Muscle of back (tissue), 11 donors: ENCODE results near the gene NME7. TPM values are rescaled to one million over a fixed set of nuclear protein-coding genes. Genes with fewer than 3 reads are reported as not detected.

Experiments
- DNase-seq, 3 donors: peaks; one replicate each; pipeline versions ENCODE4 v3.0.0 to v3.0.0-alpha.2; 2013
- polyA plus RNA-seq, 10 donors: library from polyadenylated mRNA; unstranded; fragments of 120-200 nt; gene quantifications; one replicate each; pipeline ENCODE4 v1.2.1, GENCODE V29; 2013; ENCODE audit not compliant: insufficient read length in 10 of 10

NME7 gene
- polyA plus RNA-seq, 10 donors = 17.6 to 24.3 (median 21.5) TPM

DNA sequence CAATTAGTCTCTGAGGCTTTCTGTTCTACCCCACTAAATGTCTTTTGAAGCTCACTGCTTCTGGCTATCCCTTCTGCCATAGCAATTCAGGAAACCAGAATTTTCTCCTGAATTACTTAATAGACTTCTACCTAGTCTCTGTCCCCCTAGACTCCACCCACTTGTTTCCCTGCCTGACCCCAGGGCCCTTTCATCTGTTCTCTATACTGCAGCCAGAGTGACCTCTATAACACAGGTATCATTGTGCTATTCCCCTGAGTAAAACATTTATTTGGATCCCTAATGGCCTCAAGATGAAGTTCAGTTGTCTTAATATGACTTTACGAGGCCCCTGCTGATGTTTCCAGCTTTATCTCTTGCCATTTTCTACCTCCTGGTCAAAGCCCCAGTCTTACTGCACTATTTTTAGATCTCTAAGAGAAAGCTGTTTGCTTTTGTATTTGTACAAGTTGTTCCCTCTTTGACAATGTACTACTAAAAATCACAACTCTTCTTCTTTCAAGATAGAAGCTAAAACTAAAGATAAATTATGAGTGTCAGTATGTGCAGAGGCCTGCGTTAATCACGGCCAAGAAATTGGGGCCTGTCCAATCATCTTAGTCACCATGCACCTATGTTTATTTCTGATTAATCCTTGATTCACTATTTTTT, 206.6 kb downstream of the NME7 start:
- DNase-seq = no peak

DNA sequence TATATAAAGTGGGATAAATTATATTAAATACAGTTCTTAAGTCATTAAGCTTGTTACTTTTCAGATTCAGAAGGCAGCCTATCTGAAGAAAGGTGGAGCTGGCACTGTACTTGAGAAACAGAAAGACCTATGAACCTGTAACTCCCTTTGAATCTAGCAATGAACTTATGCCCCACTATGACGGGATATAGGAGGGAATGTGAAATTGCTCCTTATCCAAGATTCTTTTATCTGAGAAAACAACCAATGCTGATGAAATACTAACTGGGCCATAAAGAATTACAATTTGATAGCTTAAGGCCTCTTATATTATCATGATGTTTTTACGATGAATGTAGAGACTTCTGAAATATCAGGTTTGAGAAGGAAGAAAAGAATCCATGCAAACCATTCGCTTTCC, 211.0 kb downstream of the NME7 start:
- no peak for DNase-seq

DNA sequence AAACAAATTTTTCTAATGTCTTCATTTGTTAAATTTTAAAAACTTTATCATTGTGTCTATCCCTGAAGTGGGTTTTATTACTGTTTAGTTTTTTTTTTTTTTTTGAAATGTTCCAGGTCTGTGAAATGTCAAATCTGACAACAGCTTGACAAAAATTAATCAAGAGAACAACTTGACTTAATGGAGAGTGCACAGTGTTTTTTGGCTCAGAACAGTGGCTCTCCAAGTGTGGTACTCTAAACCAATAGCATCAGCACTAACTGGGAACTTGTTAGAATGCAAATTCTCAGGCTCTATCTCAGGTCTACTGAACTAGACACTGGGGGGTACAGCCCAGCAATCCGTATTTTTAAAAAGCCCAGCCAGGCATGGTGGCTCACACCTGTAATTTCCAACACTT, 211.9 kb downstream of the NME7 start:
- no peak for DNase-seq

DNA sequence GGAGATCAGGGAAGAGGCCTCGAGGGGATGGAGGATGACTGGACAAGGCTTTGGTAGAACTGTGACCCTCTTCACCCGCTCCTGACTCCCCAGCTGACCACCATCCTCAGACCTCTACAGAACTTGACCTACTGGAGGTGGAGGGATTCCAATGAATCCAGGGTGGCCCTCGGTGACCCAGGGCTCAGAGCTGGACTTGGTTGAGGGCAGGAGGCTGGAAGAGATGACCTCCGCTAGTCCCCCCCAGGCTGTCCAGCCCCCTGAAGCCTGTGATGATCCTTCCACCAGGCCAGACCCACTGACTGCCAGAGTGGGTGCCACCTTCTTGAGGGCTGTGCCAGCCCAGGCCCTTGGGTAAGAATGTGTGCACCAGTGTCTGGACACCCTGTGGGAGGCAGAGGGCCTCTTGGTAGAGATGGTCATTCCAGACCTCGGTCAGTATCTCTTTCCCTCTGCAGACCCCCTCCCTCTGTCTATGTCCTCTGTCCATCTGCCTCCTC, 216.2 kb downstream of the NME7 start:
- DNase-seq = no peak

DNA sequence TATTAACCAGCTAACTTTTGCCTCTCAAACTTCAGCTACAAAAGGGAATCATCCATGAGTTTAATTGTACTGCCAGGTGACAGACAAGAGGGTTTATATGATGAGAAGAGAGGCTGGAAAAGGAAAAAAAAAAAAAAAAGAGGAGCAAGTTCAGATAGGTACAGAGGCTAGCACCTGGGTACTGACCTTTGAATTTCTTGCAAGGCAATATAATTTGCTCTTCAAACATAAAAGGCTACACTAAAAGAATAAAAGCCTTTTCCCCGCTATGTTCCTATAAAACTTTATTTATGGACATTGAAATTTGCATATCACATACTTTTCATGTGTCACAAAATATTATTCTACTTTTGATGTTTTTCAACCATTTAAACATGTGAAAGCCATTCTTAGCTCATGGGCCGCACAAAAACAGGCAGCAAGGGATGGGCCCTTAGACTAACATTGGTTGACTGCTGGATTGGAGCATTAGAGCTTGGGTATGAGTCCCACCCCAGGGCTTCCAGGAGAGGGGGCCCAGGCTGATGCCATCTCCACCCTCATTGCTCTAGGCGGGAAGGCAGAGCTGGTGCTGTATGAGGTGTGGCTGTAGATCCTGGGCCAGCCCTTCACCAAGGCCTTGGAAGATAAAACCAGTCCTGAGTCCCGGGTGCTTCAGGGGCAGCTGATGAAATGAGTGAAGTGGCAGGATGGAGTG, 216.8 kb downstream of the NME7 start:
- DNase-seq = no peak

DNA sequence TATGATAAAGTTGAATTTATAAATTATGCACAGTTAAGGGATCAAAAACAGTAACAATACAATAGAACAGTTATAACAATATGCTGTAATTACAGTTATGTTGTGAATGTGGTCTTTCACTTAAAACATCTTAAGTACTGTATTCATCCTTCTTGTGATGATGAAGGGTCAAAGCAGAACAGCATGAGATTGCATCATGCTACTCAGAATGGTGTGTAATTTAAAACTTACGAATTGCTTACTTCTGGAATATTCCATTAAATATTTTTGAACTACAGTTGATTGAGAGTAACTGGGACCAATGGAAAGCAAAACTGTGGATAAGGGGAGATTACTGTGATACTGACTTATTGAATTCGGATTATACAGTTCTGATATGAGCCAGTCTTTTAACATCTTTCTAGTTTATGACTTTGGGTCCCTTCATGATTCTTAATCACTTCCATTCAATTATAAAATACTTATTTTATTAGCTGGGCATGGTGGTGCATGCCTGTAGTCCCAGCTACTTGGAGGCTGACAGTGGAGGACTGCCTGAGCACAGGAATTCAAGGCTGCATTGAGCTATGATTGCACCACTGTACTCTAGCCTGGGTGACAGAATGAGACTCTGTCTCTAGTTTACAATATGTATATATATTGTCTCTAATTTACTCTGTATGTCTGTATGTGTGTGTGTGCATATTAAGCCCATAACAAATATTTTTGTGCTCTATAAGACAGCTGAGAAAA, 217.9 kb downstream of the NME7 start:
- DNase-seq = no peak

DNA sequence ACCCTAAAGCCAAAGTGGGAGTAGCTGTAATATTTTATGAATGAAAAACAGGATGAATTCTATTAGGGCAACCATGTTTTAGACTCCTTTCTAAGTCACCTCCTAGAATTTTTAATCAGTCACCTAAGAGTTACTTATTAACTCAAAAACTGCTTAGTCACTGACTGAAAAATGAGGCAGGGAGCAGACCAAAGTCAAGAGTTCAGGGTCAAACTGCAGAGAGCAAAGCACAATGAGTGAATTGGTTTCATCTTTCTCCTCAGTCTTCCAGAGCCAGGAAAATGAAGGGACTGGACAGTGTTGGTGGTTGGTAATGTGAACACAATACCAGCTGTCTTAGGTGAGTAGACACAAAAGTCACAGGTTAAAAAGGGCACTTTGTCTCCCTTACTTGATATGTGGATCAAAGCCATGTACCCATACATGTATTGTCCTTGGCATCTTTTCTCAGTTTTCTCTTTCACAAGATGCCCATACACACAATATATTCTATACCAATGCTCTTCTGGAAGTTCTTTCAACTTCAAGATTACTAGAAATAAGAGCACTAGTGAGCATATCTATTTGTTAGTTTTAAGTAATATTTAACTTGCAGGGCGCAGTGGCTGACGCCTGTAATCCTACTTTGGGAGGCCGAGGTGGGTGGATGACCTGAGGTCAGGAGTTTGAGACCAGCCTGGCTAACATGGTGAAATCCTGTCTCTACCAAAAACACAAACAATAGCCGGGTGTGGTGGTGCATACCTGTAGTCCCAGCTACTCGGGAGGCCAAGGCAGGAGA, 218.9 kb downstream of the NME7 start:
- no peak for DNase-seq

DNA sequence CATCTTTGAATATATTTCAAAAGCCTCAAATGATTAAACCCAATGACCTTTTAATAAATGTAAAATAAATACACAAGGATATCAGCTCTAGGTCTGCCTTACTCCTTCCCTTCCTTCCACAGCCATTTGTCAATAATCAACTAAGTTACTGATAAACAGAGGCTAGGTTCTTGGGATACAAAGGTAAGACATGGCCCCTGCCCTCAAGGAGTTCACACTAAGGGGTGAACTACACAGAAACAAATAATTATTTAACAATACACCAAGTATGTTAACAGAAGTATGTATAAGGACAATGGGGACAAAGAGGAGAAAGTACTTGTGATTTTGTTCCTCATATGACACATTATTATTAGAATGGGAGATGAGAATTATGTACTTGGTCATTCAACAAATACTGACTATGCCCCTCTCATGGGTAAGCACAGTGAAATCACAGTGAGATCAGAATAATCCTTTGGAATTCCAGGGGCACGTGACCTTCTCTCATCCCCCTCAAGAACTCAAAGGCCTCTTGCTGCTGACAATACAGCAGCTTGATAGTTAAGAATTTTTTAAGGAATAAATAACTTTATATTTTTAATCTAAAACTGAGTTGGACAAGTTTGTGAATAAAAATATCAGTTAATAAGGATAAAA, 220.9 kb downstream of the NME7 start:
- DNase-seq = no peak

DNA sequence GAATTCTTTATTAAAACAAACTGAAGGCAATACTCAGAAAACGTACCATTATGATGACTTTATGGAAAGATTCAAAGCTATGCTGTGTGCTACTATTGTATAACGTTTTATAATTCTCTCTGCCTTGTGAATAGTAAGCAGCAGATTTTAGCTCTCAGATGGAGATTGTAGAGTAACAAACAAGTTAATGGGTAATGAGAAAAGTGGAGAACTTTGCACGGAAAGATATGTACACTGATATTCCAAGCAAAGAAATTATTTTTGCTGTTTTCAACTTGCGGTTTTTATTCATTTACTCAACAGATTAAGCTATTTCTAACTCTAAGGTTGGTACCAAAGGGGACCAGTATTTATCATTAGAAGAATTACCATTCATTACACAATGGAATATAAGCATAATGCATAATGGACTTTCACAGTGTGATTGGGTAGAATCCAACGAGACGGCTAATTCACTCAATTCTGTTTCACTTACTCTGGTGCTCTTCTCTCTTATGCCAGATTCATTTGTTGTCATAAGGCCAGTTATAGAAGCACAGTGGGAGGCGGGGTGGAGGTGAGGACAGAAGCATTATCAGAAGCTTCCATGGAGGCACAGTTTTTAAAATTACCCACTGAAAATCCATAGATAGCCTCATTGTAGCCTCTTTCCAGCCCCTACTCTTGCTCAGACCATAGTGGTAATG, 222.5 kb downstream of the NME7 start:
- no peak for DNase-seq

DNA sequence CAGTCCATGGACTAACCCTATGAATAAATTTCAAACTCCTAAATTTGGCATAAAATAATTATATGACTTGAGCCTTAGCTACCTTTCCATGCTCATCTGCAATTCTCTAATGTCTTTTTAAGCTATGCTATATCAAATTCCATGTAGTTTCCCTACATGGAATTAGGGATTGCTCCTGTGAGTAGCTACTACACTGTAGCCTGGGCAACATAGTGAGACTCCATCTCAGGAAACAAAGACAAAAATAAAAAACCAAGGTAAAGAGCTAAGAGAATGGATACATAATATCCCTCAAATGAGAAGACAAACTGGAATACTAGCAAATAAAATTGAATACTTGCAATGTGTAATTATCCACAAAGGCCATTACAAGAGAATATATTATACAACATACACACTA, 223.6 kb downstream of the NME7 start:
- no peak for DNase-seq

DNA sequence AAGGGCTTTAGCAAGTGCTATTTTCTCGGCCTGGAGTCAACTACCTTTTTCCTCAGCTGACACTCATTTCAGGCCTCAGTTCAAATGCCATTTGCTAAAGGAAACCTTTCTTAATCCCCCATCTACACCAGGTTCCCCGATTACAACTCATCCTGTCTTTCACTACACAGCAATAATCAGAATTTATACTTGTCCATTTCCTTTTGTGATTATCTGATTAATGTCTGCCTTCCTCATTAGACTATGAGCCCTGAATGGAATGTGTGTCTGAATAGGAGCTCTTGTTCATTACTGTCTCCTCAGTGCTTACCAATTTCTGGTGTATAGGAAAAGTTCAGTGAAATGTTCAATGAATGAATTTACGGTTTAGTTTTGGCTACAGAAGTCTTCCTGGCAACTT, 224.3 kb downstream of the NME7 start:
- no peak for DNase-seq

DNA sequence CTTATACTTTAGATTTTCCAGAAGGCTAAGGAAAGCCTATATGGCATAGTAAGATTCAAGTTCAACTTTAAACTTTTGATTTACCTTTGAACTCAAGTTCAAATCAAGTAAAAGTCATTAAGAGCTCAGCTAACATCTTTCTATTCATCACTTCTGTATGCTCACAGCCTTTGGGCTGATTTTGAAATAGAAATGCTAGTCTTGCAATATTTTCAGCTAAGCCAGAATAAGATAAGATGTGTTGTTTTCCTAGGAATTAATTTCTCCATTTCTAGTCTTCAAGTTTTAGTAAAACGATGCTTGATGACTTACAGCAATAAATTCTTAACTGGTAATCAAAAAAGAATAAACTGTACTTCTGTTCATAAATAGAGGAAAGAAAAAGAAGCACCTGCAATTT, 225.5 kb downstream of the NME7 start:
- no peak for DNase-seq

DNA sequence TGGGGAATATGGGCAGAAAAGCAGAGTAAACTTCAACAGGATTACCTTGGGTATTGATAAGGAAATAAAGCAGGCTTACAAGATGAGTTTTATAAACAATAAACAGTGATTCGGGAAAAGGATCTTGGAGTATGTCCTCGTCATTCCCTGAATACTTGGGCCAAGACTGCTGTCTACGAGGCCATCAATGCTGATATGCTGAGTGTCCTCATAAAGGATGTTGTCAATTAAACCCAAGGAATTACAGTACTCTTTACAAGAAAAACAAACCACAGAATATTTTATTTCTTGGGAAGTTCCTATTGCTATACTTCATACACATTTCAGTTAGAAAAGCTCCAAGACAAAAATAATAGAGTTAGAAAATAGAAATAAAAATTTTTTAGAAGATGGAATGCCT, 226.2 kb downstream of the NME7 start:
- no peak for DNase-seq

DNA sequence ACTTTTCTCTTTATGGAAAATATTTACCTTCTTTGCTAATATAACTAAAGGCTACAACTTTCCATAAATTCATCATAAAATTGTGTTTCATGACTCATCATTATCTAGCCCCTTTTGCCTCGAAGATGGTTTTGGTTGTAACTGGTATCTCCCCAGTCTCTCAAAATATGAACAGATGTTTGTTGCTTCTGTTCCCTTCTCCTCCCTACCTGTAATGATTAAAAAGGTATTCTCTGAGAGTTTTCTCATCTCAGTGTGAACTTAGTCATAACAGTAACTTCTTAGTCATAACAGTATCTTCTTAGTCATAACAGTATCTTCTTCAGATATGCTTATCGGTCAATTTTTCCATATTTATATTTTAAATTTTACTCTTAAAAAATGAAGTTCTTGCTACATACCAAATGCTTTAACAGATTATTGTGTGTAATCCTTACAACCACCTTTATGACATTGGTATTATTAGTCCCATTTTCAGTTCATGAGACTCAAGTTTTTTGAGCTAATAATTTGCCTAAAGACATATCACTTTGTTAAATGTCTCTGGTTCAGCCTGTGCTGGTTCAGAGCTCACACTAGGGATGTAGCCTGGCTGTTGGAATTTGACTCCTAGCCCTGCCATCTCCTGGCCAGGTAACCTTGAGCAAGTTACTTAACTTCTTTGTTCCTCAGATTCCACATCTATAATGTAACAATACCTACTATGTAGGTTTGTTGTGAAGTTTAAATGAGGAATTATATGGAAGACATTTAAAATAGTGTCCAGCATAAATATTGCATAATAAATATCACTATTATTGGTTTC, 228.5 kb downstream of the NME7 start:
- no peak for DNase-seq

DNA sequence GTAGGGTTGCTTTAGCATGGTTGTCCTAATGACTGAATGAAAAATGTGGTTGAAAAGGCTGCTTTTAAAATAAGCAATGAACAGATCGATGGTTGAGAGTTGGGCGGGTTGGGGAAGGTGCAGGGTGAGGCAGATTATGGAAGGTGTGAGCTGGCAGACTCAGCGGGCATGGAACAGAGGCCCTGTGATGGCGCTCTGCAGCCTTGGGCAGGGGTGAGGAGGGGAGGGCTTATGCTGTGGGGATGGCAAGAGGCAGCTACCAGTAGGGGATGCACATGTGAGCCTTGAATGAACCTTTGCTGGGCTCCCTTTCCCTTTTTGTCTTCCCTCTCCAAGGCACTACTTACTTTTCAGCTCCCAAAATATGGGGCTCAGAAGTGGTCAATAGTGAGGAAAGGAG, 230.2 kb downstream of the NME7 start:
- no peak for DNase-seq

DNA sequence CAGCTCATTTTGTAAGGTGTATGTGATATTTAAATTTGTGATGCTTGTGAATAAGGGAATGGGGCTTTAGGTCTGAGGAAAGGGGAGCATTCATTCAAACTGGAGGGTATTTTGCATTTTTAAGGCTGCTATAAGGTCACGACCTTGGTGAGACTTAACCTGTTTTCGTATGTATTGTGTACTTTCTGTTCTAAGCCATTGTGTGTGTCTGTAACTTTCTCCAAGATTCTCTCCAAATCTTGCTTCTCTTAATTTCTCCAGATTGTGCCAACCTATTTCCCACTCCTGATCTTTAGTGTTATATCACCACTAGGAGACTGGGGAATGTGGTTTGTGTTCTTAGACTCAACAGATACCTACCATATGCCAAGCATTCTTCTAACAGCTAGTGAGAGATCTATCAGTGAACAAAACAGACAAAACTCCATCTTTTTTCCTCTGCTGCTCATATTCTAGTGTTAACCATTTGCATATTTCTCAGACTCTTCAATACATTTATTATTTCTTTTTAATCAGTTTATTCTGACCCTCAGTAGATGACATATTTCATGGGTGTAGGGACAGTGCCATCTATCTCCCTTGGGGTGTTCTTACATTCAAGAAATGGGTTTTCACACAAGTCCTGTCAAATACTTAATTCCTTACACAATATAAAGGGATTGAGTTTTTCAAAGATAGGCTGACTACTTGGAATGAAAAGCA, 233.6 kb downstream of the NME7 start:
- DNase-seq = no peak

DNA sequence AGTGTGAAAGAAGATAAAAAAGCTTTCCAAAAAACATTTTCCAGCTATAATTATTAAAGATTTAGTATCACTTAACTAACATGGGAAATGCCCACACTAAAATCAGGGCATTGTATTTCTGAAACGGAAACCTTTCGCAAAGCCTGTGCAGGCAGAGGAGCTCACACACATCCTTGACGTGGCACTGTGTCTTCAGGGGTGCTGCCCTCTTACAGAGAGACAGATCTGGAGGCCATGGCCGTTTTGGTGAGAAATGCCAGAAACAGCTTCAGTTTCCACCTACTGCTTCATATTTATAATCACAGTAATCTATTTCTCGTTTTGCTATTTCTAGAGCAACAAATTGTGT, 234.4 kb downstream of the NME7 start:
- DNase-seq = no peak

DNA sequence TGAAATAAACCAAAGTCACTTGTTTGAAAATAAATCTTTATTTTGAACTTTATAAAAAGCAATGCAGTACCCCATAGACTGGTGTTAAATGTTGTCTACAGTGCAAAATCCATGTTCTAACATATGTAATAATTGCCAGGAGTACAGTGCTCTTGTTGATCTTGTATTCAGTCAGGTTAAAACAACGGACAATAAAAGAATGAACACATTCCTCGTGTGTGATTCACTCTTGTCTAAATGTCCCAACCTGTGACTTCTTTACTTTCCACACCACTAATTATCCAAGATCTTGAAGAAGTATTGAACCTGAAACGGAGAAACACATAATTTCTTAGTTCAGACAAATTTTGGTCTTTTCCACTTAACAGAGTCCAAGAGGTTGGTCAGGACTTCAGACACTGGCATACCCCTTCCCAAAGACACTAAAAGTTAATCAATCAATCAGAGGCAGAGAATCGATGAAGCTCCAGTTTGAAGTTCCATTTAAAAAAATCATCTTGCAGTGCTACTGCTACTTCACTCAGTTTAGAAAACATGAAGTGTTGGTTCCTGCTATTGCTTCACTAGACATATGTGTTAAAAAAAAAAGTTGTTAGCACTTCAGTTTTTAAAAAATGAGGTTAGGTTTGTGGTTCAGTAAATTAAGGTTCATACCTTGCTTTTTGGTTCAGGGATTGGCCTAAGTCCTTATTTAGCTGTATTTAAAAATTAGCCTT, 234.9 kb downstream of the NME7 start:
- DNase-seq = no peak

DNA sequence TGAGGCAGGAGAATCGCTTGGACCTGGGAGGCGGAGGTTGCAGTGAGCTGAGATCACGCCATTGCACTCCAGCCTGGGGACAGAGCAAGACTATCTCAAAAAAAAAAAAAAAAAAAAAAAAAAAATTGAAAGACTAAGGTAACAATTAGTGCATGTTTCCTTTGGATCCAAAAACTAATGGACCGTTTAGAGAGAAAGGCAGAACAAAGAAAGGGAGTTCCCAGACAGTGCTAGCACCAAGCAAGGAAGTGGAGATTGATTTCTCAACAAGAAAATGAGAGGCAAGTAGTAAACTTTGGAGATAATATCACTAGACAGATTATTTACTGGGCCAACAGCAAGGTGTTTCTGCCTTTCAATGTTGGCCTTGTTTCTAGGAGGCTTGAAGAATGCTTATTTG, 236.9 kb downstream of the NME7 start:
- no peak for DNase-seq
